HCT116 (cell line): ENCODE data around the gene COL23A1. TPM values are rescaled to one million over a fixed set of nuclear protein-coding genes. Genes with fewer than 3 reads are reported as not detected.

Experiments
- ATAC-seq: fragments of 200-7000 bp; cut with Tn5 transposase; 2 replicates; pipeline ENCODE4 v1.9.1; 2020; ENCODE audit warnings: mild to moderate bottlenecking, moderate library complexity
- BruUV-seq: library from RNA; stranded (reverse); fragments of 400-500 nt; replicated peaks from 2 replicates; lab custom pipeline; 2021; lab: Mats Ljungman, UMichigan
- CTCF ChIA-PET: fragments of 300-600 bp; sonication (Branson Sonifier 250); formaldehyde crosslinking; loops from one replicate; lab custom pipeline; 2021; ENCODE audit warnings: antibody characterized with exemption; lab: Charles Lee
- POLR2A ChIA-PET: fragments of 300-600, 350-600 bp; sonication (Branson Sonifier 250); formaldehyde crosslinking; loops from one replicate; lab custom pipeline; 2021; ENCODE audit warnings: antibody characterized with exemption; lab: Charles Lee
- RAD21 ChIA-PET, 2 experiments: fragments of 300-600 bp; sonication (Branson Sonifier 250); formaldehyde crosslinking; loops; one replicate each; lab custom pipeline; 2023; ENCODE audit warnings: low total read pairs in 2 of 2; ENCODE audit not compliant: uncharacterized antibody in 2 of 2, unreplicated experiment in 2 of 2, low non-redundant PET in 1 of 2; lab: Charles Lee
- DNase-seq: peaks from one replicate; pipeline ENCODE4 v3.0.0-alpha.2; 2010; ENCODE audit warnings: low read depth, low spot score
- H2AFZ ChIP-seq: fragments of 200-600 bp; shearing (Covaris generic), sonication (generic); 2 replicates; pipeline ENCODE4 v1.6.1; 2017; ENCODE audit warnings: low read depth, mixed run types, mixed read lengths, antibody characterized with exemption, low read length; ENCODE audit not compliant: poor library complexity, severe bottlenecking
- H3K27ac ChIP-seq: 2 replicates; pipeline ENCODE4 v1.5.1; 2012; ENCODE audit warnings: low read depth, low read length
- H3K27me3 ChIP-seq: fragments of 200-600 bp; sonication (generic); 2 replicates; pipeline ENCODE4 v1.6.1; 2016; ENCODE audit warnings: mixed run types, low read length, mixed read lengths; ENCODE audit not compliant: insufficient read depth
- H3K36me3 ChIP-seq, 2 experiments: fragments of 200-500 bp in 1 of 2; fragments of 200-600 bp in 1 of 2; sonication (Bioruptor generic) in 1 of 2; sonication (generic) in 1 of 2; 2 replicates each; pipeline versions ENCODE4 v1.5.1 to v1.6.1; 2014 to 2016; ENCODE audit warnings: low read length in 2 of 2, inconsistent platforms in 1 of 2, mixed read lengths in 1 of 2, mixed run types in 1 of 2; ENCODE audit not compliant: insufficient read depth in 2 of 2, control insufficient read depth in 1 of 2
- H3K4me1 ChIP-seq, 2 experiments: fragments of 200-600 bp in 1 of 2; sonication (generic) in 1 of 2; 2 replicates each; pipeline versions ENCODE4 v1.5.1 to v1.6.1; 2012 to 2017; ENCODE audit warnings: low read length in 2 of 2, inconsistent platforms in 1 of 2, mild to moderate bottlenecking in 1 of 2, mixed read lengths in 1 of 2, mixed run types in 1 of 2, moderate library complexity in 1 of 2; ENCODE audit not compliant: insufficient read depth in 2 of 2, control insufficient read depth in 1 of 2
- H3K4me2 ChIP-seq: fragments of 200-600 bp; sonication (generic); 2 replicates; pipeline ENCODE4 v1.6.1; 2017; ENCODE audit warnings: mixed run types, low read length, mixed read lengths
- H3K4me3 ChIP-seq, 2 experiments: fragments of 200-600 bp in 1 of 2; sonication (generic) in 1 of 2; replicated peaks in 1 of 2; 2 replicates each; pipeline ENCODE4 v1.5.1; 2011 to 2016; ENCODE audit warnings: low read length in 2 of 2, control low read depth in 1 of 2, low read depth in 1 of 2, mild to moderate bottlenecking in 1 of 2, mixed read lengths in 1 of 2, mixed run types in 1 of 2
- H3K79me2 ChIP-seq: fragments of 200-600 bp; sonication (generic); 2 replicates; pipeline ENCODE4 v1.6.1; 2017; ENCODE audit warnings: mild to moderate bottlenecking, mixed run types, low read length, moderate library complexity, mixed read lengths; ENCODE audit not compliant: insufficient read depth
- H3K9ac ChIP-seq: fragments of 200-600 bp; sonication (generic); 2 replicates; pipeline ENCODE4 v1.6.1; 2016; ENCODE audit warnings: low read length, mixed read lengths
- H3K9me2 ChIP-seq: fragments of 200-600 bp; sonication (generic), shearing (Covaris generic); 2 replicates; pipeline ENCODE4 v1.6.1; 2017; ENCODE audit warnings: mixed run types, mild to moderate bottlenecking, moderate library complexity; ENCODE audit not compliant: insufficient read depth
- H3K9me3 ChIP-seq, 2 experiments: fragments of 200-500 bp in 1 of 2; fragments of 200-600 bp in 1 of 2; sonication (Bioruptor generic) in 1 of 2; sonication (generic) in 1 of 2; 2 replicates each; pipeline ENCODE4 v1.6.1; 2014 to 2017; ENCODE audit warnings: low read length in 2 of 2, mixed read lengths in 2 of 2, inconsistent platforms in 1 of 2, low read depth in 1 of 2, mild to moderate bottlenecking in 1 of 2, mixed run types in 1 of 2, moderate library complexity in 1 of 2; ENCODE audit not compliant: control insufficient read depth in 1 of 2, insufficient read depth in 1 of 2
- H4K20me1 ChIP-seq: fragments of 200-600 bp; sonication (generic), shearing (Covaris generic); 2 replicates; pipeline ENCODE4 v1.6.1; 2017; ENCODE audit warnings: mixed run types, mild to moderate bottlenecking, moderate library complexity; ENCODE audit not compliant: insufficient read depth
- CBX3 ChIP-seq: IDR thresholded peaks from 2 replicates; pipeline ENCODE4 v1.6.1; 2012; ENCODE audit warnings: low read depth
- CEBPB ChIP-seq: IDR thresholded peaks from 2 replicates; pipeline ENCODE4 v1.6.1; 2012; ENCODE audit warnings: low read depth
- EGR1 ChIP-seq: IDR thresholded peaks from 2 replicates; pipeline ENCODE4 v1.6.1; 2012; ENCODE audit warnings: low read depth
- FOSL1 ChIP-seq: IDR thresholded peaks from 2 replicates; pipeline ENCODE4 v1.6.1; 2012; ENCODE audit warnings: low read depth
- JUND ChIP-seq: IDR thresholded peaks from 2 replicates; pipeline ENCODE4 v1.6.1; 2012
- POLR2A ChIP-seq: IDR thresholded peaks from 2 replicates; pipeline ENCODE4 v1.7.0; 2011; ENCODE audit warnings: borderline replicate concordance; ENCODE audit not compliant: insufficient read depth, insufficient read length; ENCODE audit errors: extremely low read depth
- POLR2AphosphoS5 ChIP-seq: IDR thresholded peaks from 2 replicates; pipeline ENCODE4 v1.6.1; 2011; ENCODE audit warnings: mild to moderate bottlenecking, low read depth, low read length, moderate library complexity
- REST ChIP-seq: IDR thresholded peaks from 2 replicates; pipeline ENCODE4 v1.6.1; 2012; ENCODE audit warnings: low read depth
- SIN3A ChIP-seq: IDR thresholded peaks from 2 replicates; pipeline ENCODE4 v1.6.1; 2012; ENCODE audit warnings: low read depth
- SP1 ChIP-seq: IDR thresholded peaks from 2 replicates; pipeline ENCODE4 v1.6.1; 2012; ENCODE audit warnings: low read depth
- TCF7L2 ChIP-seq: IDR thresholded peaks from 2 replicates; pipeline ENCODE4 v1.7.0; 2011; ENCODE audit warnings: borderline replicate concordance, inconsistent platforms; ENCODE audit not compliant: insufficient read depth, insufficient read length; ENCODE audit errors: extremely low read depth
- YY1 ChIP-seq: IDR thresholded peaks from 2 replicates; pipeline ENCODE4 v1.6.1; 2011; ENCODE audit warnings: low read length, low read depth, moderate library complexity, mild to moderate bottlenecking; ENCODE audit not compliant: insufficient replicate concordance; ENCODE audit errors: extremely low read depth
- ZNF274 ChIP-seq: fragments of 200-500 bp; sonication (Bioruptor generic); IDR thresholded peaks from 2 replicates; pipeline ENCODE4 v1.6.1; 2014; ENCODE audit warnings: mild to moderate bottlenecking, low read depth, low read length, inconsistent platforms
- intact Hi-C: fragments of 100-400 bp; cut with micrococcal nuclease; formaldehyde crosslinking; loops from 2 replicates; pipeline ENCODE4 v1.10.0; 2022
- total RNA-seq: library from RNA; stranded (reverse); gene quantifications from one replicate; pipeline ENCODE4 v1.2.1, GENCODE V29; 2021; ENCODE audit not compliant: unreplicated experiment
- TF ChIP-seq, protein P1 (sequence below): IDR thresholded peaks from 2 replicates; pipeline ENCODE4 v1.6.1; 2012
- TF ChIP-seq, protein P2 (sequence below): IDR thresholded peaks from 2 replicates; pipeline ENCODE4 v1.6.1; 2011; ENCODE audit warnings: mild to moderate bottlenecking, low read length, moderate library complexity; ENCODE audit not compliant: insufficient replicate concordance; ENCODE audit errors: extremely low read depth

COL23A1 gene
- total RNA-seq, 1 experiment from 2014 or later, result not detected

- Histone ChIP-seq H4K20me1 (no peaks in the 10 kb centered on the region), H3K9me3 (no peaks in the 10 kb centered on the region), H3K9me2 (no peaks in the 10 kb centered on the region), H3K36me3 (no peaks in the 10 kb centered on the region), H3K79me2 (no peaks in the 10 kb centered on the region), H2AFZ (no peak overlapping the region), H3K4me2 (no peak overlapping the region), H3K27ac (no peak overlapping the region), H3K4me3 (no peak overlapping the region), H3K4me1 (no peaks in the 10 kb centered on the region), H3K27me3 (no peaks in the 10 kb centered on the region; the same call in 1 of the 2 replicates), H3K9ac (no peak overlapping the region)
- intact Hi-C loops, result no loop called here
- ChIA-PET POLR2A (no interaction called here), CTCF (no interaction called here), RAD21 (no interaction called here)
- no peak for TF ChIP-seq SP1
- TF ChIP-seq POLR2A, result no peak
- no peak for TF ChIP-seq TCF7L2
- TF ChIP-seq CEBPB, result no peak
- TF ChIP-seq, protein P1, sequence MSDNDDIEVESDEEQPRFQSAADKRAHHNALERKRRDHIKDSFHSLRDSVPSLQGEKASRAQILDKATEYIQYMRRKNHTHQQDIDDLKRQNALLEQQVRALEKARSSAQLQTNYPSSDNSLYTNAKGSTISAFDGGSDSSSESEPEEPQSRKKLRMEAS, result no peak
- no peak for TF ChIP-seq ZNF274
- TF ChIP-seq, protein P2, sequence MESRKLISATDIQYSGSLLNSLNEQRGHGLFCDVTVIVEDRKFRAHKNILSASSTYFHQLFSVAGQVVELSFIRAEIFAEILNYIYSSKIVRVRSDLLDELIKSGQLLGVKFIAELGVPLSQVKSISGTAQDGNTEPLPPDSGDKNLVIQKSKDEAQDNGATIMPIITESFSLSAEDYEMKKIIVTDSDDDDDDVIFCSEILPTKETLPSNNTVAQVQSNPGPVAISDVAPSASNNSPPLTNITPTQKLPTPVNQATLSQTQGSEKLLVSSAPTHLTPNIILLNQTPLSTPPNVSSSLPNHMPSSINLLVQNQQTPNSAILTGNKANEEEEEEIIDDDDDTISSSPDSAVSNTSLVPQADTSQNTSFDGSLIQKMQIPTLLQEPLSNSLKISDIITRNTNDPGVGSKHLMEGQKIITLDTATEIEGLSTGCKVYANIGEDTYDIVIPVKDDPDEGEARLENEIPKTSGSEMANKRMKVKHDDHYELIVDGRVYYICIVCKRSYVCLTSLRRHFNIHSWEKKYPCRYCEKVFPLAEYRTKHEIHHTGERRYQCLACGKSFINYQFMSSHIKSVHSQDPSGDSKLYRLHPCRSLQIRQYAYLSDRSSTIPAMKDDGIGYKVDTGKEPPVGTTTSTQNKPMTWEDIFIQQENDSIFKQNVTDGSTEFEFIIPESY, result no peak
- TF ChIP-seq CBX3, result no peak
- no peak for TF ChIP-seq EGR1
- TF ChIP-seq FOSL1, result no peak
- TF ChIP-seq REST, result no peak
- TF ChIP-seq YY1, result no peak
- TF ChIP-seq JUND, result no peak
- TF ChIP-seq SIN3A, result no peak
- no peak for TF ChIP-seq POLR2AphosphoS5
- ATAC-seq (no peak), DNase-seq (no peak)
- BruUV-seq, result no TSS peak
Observed at GRCh38 chr5:178295589-178295988, 294.6 kb downstream of the COL23A1 start.
